CD4-positive, alpha-beta T cell treated with Interleukin-2 at 100 ng/mL for 4 hours (primary cell): ENCODE measurements around the gene FRYL.
"Not testable (repeated sequence)": the region's sequence is repeated elsewhere in the genome, so short reads cannot be mapped to it uniquely, and the experiment has no call there.

ENCODE experiments used
- DNase-seq: peaks from one replicate; pipeline ENCODE4 v3.0.0-alpha.2; 2020; ENCODE audit warnings: low spot score

FRYL gene

GRCh38 chr4:48654015-48654664 lies 125.9 kb downstream of the FRYL start:
- no peak for DNase-seq

GRCh38 chr4:48653217-48654014 lies 126.7 kb downstream of the FRYL start:
- peak; percentile 80 for DNase-seq

GRCh38 chr4:48651914-48652313 lies 128.2 kb downstream of the FRYL start:
- no peak for DNase-seq

- no peak for DNase-seq
Observed at GRCh38 chr4:48649505-48649904, 130.6 kb downstream of the FRYL start.

GRCh38 chr4:48645225-48645794 lies 134.8 kb downstream of the FRYL start:
- DNase-seq = no peak

GRCh38 chr4:48642421-48643374 lies 137.4 kb downstream of the FRYL start:
- no peak for DNase-seq

GRCh38 chr4:48641401-48641800 lies 138.7 kb downstream of the FRYL start:
- DNase-seq = no peak

GRCh38 chr4:48640699-48641098 lies 139.4 kb downstream of the FRYL start:
- DNase-seq = no peak

- no peak for DNase-seq
Observed at GRCh38 chr4:48640225-48640624, 139.9 kb downstream of the FRYL start.

GRCh38 chr4:48639807-48640206 lies 140.3 kb downstream of the FRYL start:
- DNase-seq = no peak

- not testable (repeated sequence) for DNase-seq
Observed at GRCh38 chr4:48638586-48638985, 141.5 kb downstream of the FRYL start.

GRCh38 chr4:48636911-48637310 lies 143.2 kb downstream of the FRYL start:
- DNase-seq = no peak

- DNase-seq = no peak
Observed at GRCh38 chr4:48635980-48636379, 144.1 kb downstream of the FRYL start.

- DNase-seq = peak; percentile 52
Observed at GRCh38 chr4:48635310-48635709, 144.8 kb downstream of the FRYL start.

- DNase-seq = no peak
Observed at GRCh38 chr4:48634688-48635308, 145.3 kb downstream of the FRYL start.

- no peak for DNase-seq
Observed at GRCh38 chr4:48633657-48634056, 146.4 kb downstream of the FRYL start.

GRCh38 chr4:48629458-48629857 lies 150.6 kb downstream of the FRYL start:
- no peak for DNase-seq

GRCh38 chr4:48623182-48623780 lies 156.8 kb downstream of the FRYL start:
- DNase-seq = no peak

- DNase-seq = no peak
Observed at GRCh38 chr4:48620831-48621230, 159.2 kb downstream of the FRYL start.

GRCh38 chr4:48620093-48620492 lies 160.0 kb downstream of the FRYL start:
- DNase-seq = no peak

GRCh38 chr4:48604527-48604926 lies 175.6 kb downstream of the FRYL start:
- no peak for DNase-seq
